ENCODE results near the gene DOCK9.

Gene DOCK9

GRCh38 chr13:99014522-99014921 lies 36.7 kb upstream of the DOCK9 start:
- no peak for DNase-seq (ENCODE audit: low read depth)
- H3K4me3 ChIP-seq (ENCODE audit: low read depth, low read length) = no peak overlapping the region
- TF ChIP-seq CTCF (conservative IDR thresholded peaks at IDR 0.05; ENCODE audit: low read depth, low read length) = no peak

- TF ChIP-seq CTCF (conservative IDR thresholded peaks at IDR 0.05; ENCODE audit: low read depth, low read length) = no peak
- H3K4me3 ChIP-seq (ENCODE audit: low read depth, low read length) = no peak overlapping the region
These were observed 36.1 kb upstream of the DOCK9 start for GRCh38 chr13:99013951-99014350.

GRCh38 chr13:99012539-99012938 lies 34.7 kb upstream of the DOCK9 start:
- no peak for DNase-seq (ENCODE audit: low read depth)
- TF ChIP-seq CTCF (conservative IDR thresholded peaks at IDR 0.05; ENCODE audit: low read depth, low read length) = no peak
- no peak overlapping the region for H3K4me3 ChIP-seq (ENCODE audit: low read depth, low read length)

More at GRCh38 chr13:99013951-99014350, 36.1 kb upstream of the DOCK9 start:
- DNase-seq (ENCODE audit: low read depth) = no peak

GRCh38 chr13:99009987-99010551 lies 32.2 kb upstream of the DOCK9 start:
- DNase-seq (ENCODE audit: low read depth) = no peak
- no peak overlapping the region for H3K4me3 ChIP-seq (ENCODE audit: low read depth, low read length)
- no peak for TF ChIP-seq CTCF (conservative IDR thresholded peaks at IDR 0.05; ENCODE audit: low read depth, low read length)

- DNase-seq (ENCODE audit: low read depth) = no peak
- no peak overlapping the region for H3K4me3 ChIP-seq (ENCODE audit: low read depth, low read length)
- TF ChIP-seq CTCF (conservative IDR thresholded peaks at IDR 0.05; ENCODE audit: low read depth, low read length) = no peak
These were observed 30.7 kb upstream of the DOCK9 start for GRCh38 chr13:99008577-99008976.

GRCh38 chr13:99007414-99007986 lies 29.6 kb upstream of the DOCK9 start:
- DNase-seq (ENCODE audit: low read depth) = peak; percentile 70
- no peak overlapping the region for H3K4me3 ChIP-seq (ENCODE audit: low read depth, low read length)
- TF ChIP-seq CTCF (conservative IDR thresholded peaks at IDR 0.05; ENCODE audit: low read depth, low read length) = no peak

GRCh38 chr13:99005609-99006008 lies 27.7 kb upstream of the DOCK9 start:
- no peak overlapping the region for H3K4me3 ChIP-seq (ENCODE audit: low read depth, low read length)
- no peak for DNase-seq (ENCODE audit: low read depth)
- TF ChIP-seq CTCF (conservative IDR thresholded peaks at IDR 0.05; ENCODE audit: low read depth, low read length) = no peak
